BJ (cell line): ENCODE data around the gene LYL1. TPM values are rescaled to one million over a fixed set of nuclear protein-coding genes. Genes with fewer than 3 reads are reported as not detected.

Experiments
- CTCF ChIA-PET: fragments of 350-600 bp; formaldehyde crosslinking; extraction: SDS; loops from one replicate; lab custom pipeline; 2021; ENCODE audit warnings: antibody characterized with exemption, inconsistent platforms; lab: Yijun Ruan, JAX
- POLR2A ChIA-PET: fragments of 300-600 bp; sonication (Branson Sonifier 250); formaldehyde crosslinking; extraction: SDS; loops from one replicate; lab custom pipeline; 2021; ENCODE audit warnings: antibody characterized with exemption; lab: Charles Lee
- DNase-seq: peaks from one replicate; pipeline ENCODE4 v3.0.0-alpha.2; 2011; ENCODE audit warnings: low read depth
- H3K27me3 ChIP-seq: 2 replicates; pipeline ENCODE4 v1.6.0; 2011; ENCODE audit warnings: low read length; ENCODE audit not compliant: control insufficient read depth, insufficient read depth
- H3K36me3 ChIP-seq: 2 replicates; pipeline ENCODE4 v1.5.1; 2011; ENCODE audit warnings: low read length; ENCODE audit not compliant: control insufficient read depth, insufficient read depth
- H3K4me3 ChIP-seq: 2 replicates; pipeline ENCODE4 v1.5.1; 2011; ENCODE audit warnings: low read depth, mild to moderate bottlenecking, control low read depth, low read length
- CTCF ChIP-seq: IDR thresholded peaks from 2 replicates; pipeline ENCODE4 v1.5.1; 2011; ENCODE audit warnings: low read depth, mild to moderate bottlenecking, control low read depth, inconsistent platforms, low read length, moderate library complexity; ENCODE audit not compliant: insufficient read depth
- polyA plus RNA-seq: library from polyadenylated mRNA; depleted of rRNA; stranded (reverse); fragments of >200 nt; gene quantifications from 2 replicates; pipeline ENCODE4 v1.2.3, GENCODE V29; 2011

LYL1 gene
- polyA plus RNA-seq, 1 experiment: 0.29 TPM

GRCh38 chr19:13133241-13133870, 30.7 kb upstream of the LYL1 start:
- POLR2A ChIA-PET: no interaction called here
- DNase-seq: no peak
- CTCF ChIA-PET: interaction anchor here (1.6 kb wide), 1 partner anchor 156 kb away, joined by 3 read pairs; no protein-coding TSS in a partner anchor

GRCh38 chr19:13132471-13133180, 30.0 kb upstream of the LYL1 start:
- Histone ChIP-seq H3K4me3 (no peak overlapping the region), H3K36me3 (peaks cover 25% of the 10 kb centered on the region), H3K27me3 (no peaks in the 10 kb centered on the region)
- ChIA-PET CTCF (no interaction called here), POLR2A (no interaction called here)
- no peak for TF ChIP-seq CTCF
- DNase-seq: no peak

More at GRCh38 chr19:13133241-13133870, 30.7 kb upstream of the LYL1 start:
- no peaks in the 10 kb centered on the region for H3K27me3 ChIP-seq
- H3K36me3 ChIP-seq: peaks cover 31% of the 10 kb centered on the region
- no peak for TF ChIP-seq CTCF
- H3K4me3 ChIP-seq: no peak overlapping the region

GRCh38 chr19:13130886-13131490, 28.3 kb upstream of the LYL1 start:
- CTCF ChIA-PET: interaction anchor here (0.8 to 1.7 kb wide), 6 partner anchors 11 to 166 kb away, joined by 3 to 7 read pairs (median 3); partner anchors contain the start of gene NACC1
- Histone ChIP-seq H3K27me3 (no peaks in the 10 kb centered on the region), H3K4me3 (no peak overlapping the region), H3K36me3 (peaks cover 16% of the 10 kb centered on the region)
- POLR2A ChIA-PET: no interaction called here
- DNase-seq: no peak
- no peak for TF ChIP-seq CTCF

- no peak overlapping the region for H3K4me3 ChIP-seq
- peaks cover 7% of the 10 kb centered on the region for H3K36me3 ChIP-seq
- H3K27me3 ChIP-seq: no peaks in the 10 kb centered on the region
- TF ChIP-seq CTCF: no peak
- DNase-seq: no peak
- ChIA-PET POLR2A (no interaction called here), CTCF (no interaction called here)
These were observed 26.7 kb upstream of the LYL1 start for GRCh38 chr19:13129384-13129783.

GRCh38 chr19:13128583-13128982, 25.9 kb upstream of the LYL1 start:
- POLR2A ChIA-PET: no interaction called here

More at GRCh38 chr19:13128583-13128982, 25.9 kb upstream of the LYL1 start:
- CTCF ChIA-PET: interaction anchor here (1.0 kb wide), 1 partner anchor 163 kb away, joined by 3 read pairs; no protein-coding TSS in a partner anchor
- TF ChIP-seq CTCF: no peak
- Histone ChIP-seq H3K27me3 (no peaks in the 10 kb centered on the region), H3K4me3 (no peak overlapping the region), H3K36me3 (peaks cover 8% of the 10 kb centered on the region)
- DNase-seq: no peak
